H1 (cell line): ENCODE data around the gene SEL1L3. TPM values are rescaled to one million over a fixed set of nuclear protein-coding genes. Genes with fewer than 3 reads are reported as not detected.
A peak's percentile ranks its signal among the peaks of the same experiment; 100 is the strongest.

ENCODE experiments used
- CREB1 ChIP-seq: IDR thresholded peaks from 2 replicates; pipeline ENCODE4 v1.6.1; 2012; ENCODE audit warnings: inconsistent platforms
- KDM4A ChIP-seq: IDR thresholded peaks from one replicate; pipeline ENCODE4 v1.7.1; 2012; ENCODE audit warnings: low read depth, mild to moderate bottlenecking, moderate library complexity, low read length, inconsistent platforms; ENCODE audit not compliant: severe bottlenecking
- RAD21 ChIP-seq, 2 experiments: IDR thresholded peaks in 1 of 2; conservative IDR thresholded peaks in 1 of 2; 2 replicates each; pipeline ENCODE4 v1.6.1; 2011; ENCODE audit warnings: low read depth in 2 of 2, low read length in 2 of 2, improper control_type of control experiment in 1 of 2, inconsistent platforms in 1 of 2, mild to moderate bottlenecking in 1 of 2, moderate library complexity in 1 of 2
- SIX5 ChIP-seq: IDR thresholded peaks from 2 replicates; pipeline ENCODE4 v1.6.1; 2011; ENCODE audit warnings: mild to moderate bottlenecking, low read depth, low read length
- TEAD4 ChIP-seq: IDR thresholded peaks from 2 replicates; pipeline ENCODE4 v1.6.1; 2012; ENCODE audit warnings: low read depth, low read length, inconsistent platforms, mixed read lengths
- polyA plus RNA-seq, 7 experiments: library from polyadenylated mRNA; depleted of rRNA in 3 of 7; stranded (reverse) in 5 of 7; unstranded in 2 of 7; fragments of >200 nt in 5 of 7; fragments of 200-250 nt in 2 of 7; gene quantifications; 1 replicate in 5 of 7; 2 replicates in 1 of 7; 4 replicates in 1 of 7; pipeline versions ENCODE4 v1.2.1 to v1.2.3, GENCODE V29; 2011 to 2013; ENCODE audit warnings: missing spikeins in 2 of 7, mixed read lengths in 2 of 7
- total RNA-seq: library from RNA; stranded (reverse); fragmentation: NEBNext Ultra II Directional; extraction: Animal tissue kit (Norgen Biotek cat#: 25700); gene quantifications from 2 replicates; pipeline ENCODE4 v1.2.1, GENCODE V29; 2021

Gene SEL1L3
- total and polyA plus RNA-seq, 2 of the 8 experiments (the other 6 are each of a cell fraction or from before 2014, with no cell fraction given): 18.2 to 54.0 TPM

DNA sequence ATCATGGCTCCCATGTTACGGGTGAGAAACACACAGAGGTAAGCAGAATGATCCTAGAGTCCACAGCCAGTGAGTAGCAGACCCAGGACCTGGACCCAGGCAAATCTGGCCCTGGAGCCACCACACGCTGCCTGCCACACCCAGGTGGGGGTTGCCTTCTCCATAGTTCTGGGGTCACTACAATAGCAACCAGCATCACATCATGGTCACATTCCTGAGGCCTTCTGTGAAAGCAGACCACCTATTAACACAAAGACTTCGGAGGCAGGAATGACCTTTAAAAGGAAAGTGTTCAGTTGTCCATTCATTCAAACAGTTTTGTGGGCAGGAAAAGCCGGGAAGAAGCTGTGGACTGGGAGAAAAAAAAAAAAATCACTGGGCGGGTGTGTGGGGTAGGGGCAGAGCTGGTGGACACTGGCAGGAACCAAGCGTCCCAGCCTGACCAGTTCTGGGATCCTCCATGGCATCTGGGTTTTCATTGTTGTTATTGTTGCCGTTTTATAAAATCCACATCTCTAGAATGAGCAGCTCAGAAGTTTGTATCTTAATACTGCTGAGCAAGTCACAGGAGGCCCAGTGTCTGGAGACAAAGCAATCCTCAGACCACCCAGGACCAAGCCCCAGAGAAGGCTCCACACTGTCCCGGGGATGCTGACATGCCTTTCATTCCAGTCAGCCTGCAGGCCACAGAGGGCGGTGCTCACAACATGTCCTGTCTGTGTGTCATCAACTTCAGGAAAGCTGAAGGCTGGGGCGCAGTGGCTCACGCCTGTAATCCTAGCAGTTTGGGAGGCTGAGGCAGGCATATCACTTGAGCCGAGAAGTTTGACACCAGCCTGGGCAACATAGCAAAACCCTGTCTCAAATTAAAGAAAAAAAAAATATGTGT, 67.0 kb downstream of the SEL1L3 start (continued):
- TF ChIP-seq CREB1 (peak; percentile 32; the same call in 1 of the 2 replicates), RAD21 (IDR thresholded peaks at IDR 0.05 in 1 of 2, conservative IDR thresholded peaks at IDR 0.05 in 1 of 2; ENCODE audit: low read depth in 2 of 2, low read length in 2 of 2) (peak in 1 of 2 experiments; percentile 10; a peak in 1 of 4 replicates), SIX5 (no peak), KDM4A (no peak), TEAD4 (peak; percentile 52; the same call in 1 of the 2 replicates)
- TF ChIP-seq, all 59 proteins: peak for 4
